Testis (tissue), 3 donors: ENCODE data around the gene DNAAF3. TPM values are rescaled to one million over a fixed set of nuclear protein-coding genes. Genes with fewer than 3 reads are reported as not detected.
A peak's percentile ranks its signal among the peaks of the same experiment; 100 is the strongest.
"Not testable (repeated sequence)": the region's sequence is repeated elsewhere in the genome, so short reads cannot be mapped to it uniquely, and the experiment has no call there.

ENCODE experiments used
- DNase-seq: peaks from one replicate; pipeline ENCODE4 v3.0.0-alpha.2; 2019
- H3K27ac ChIP-seq, 2 donors: fragments of 200-600 bp; sonication (generic); one replicate each; pipeline ENCODE4 v1.5.1; 2019
- H3K27me3 ChIP-seq: fragments of 200-600 bp; sonication (generic); one replicate; pipeline ENCODE4 v1.5.1; 2019
- H3K36me3 ChIP-seq: fragments of 200-600 bp; sonication (generic); one replicate; pipeline ENCODE4 v1.5.1; 2017; ENCODE audit warnings: low read depth; ENCODE audit errors: missing control alignments
- H3K4me1 ChIP-seq: fragments of 200-600 bp; sonication (generic); one replicate; pipeline ENCODE4 v1.5.1; 2019
- H3K4me3 ChIP-seq, 2 donors: fragments of 200-600 bp; sonication (generic); one replicate each; pipeline ENCODE4 v1.5.1; 2017 to 2019
- H3K9me3 ChIP-seq: fragments of 200-600 bp; sonication (generic); one replicate; pipeline ENCODE4 v1.5.1; 2017
- POLR2A ChIP-seq: fragments of 450-650 bp; IDR thresholded peaks from one replicate; pipeline ENCODE4 v1.6.1; 2017; ENCODE audit warnings: antibody characterized with exemption, mild to moderate bottlenecking, moderate library complexity
- WGBS, 2 donors: methylation state at CpG; one replicate each; pipeline ENCODE4 v1.1.5; 2018; 5-methylcytosine and 5-hydroxymethylcytosine counted together
- intact Hi-C: fragments of 100-400 bp; cut with DNase I; formaldehyde crosslinking; loops from one replicate; pipeline ENCODE4 v1.15.1; 2023; ENCODE audit warnings: low total_unique reads
- polyA plus RNA-seq: library from polyadenylated mRNA; stranded (reverse); fragments of 350-450 nt; fragmentation: Illumina TruSeq; extraction: RNeasy Lipid Tissue Mini Kit (QIAGEN cat#74804); gene quantifications from one replicate; pipeline ENCODE4 v1.2.3, GENCODE V29; 2014; ENCODE audit warnings: low read depth, low replicate concordance; ENCODE audit not compliant: insufficient read depth
- total RNA-seq, 2 donors: library from RNA; depleted of rRNA; stranded (reverse); fragments of >200 nt; gene quantifications; one replicate each; pipeline ENCODE4 v1.2.3, GENCODE V29; 2016
- TF ChIP-seq, protein P1 (sequence below), 3 experiments: fragments of 450-650 bp in 2 of 3; fragments of 200-600 bp in 1 of 3; sonication (generic) in 1 of 3; IDR thresholded peaks; one replicate each; pipeline ENCODE4 v1.5.1; 2016 to 2019; ENCODE audit warnings: antibody characterized with exemption in 3 of 3, mild to moderate bottlenecking in 2 of 3, moderate library complexity in 1 of 3

The DNAAF3 gene
- total and polyA plus RNA-seq, 3 donors from 2014 or later: 69.9 to 173 (median 102) TPM

DNA sequence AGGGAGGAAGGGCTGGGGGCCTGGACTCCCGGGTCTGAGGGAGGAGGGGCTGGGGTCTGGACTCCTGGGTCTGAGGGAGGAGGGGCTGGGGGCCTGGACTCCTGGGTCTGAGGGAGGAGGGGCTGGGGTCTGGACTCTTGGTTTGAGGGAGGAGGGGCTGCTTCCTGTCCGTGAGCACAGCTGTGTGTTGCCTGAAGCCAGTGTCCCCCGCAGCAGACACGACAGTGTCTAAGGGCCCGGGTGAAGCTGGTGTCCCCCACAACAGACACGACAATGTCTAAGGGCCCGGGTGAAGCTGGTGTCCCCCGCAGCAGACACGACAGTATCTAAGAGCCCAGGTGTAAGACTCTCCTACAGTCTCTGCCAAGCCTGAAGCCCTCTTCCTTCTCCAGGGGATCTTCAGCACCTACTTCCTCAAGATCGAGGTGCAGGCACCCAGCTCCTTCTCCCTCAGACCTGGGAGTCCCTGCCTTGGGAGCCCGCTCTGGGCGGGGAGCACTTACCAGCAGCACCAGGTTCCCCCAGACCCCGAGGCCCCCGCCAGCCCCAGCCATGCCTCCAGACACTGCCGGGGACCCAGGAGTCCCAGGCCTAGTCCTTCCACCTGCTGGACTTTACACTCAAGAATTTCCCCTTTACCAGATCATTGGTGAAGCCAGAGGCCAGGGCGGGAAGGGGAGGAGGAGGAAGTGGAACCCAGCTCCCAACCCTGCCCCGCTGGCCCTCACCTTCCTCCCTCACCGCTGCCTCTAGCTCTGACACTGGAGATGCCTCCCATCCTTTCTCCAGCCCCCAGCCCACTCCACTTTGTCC is 42.7 kb upstream of the DNAAF3 start, which contains the start of gene PTPRH:
PTPRH (minus strand) TSS at position 622 of the 813 bp plus-strand sequence; CDS start at position 554, 68 bp downstream.
- no peaks in the 10 kb centered on the region for H3K27me3 ChIP-seq
- intact Hi-C loops: no loop called here
- no peak within 1 kb of the TSS for H3K4me3 ChIP-seq
- H3K36me3 ChIP-seq: no peaks in the 10 kb centered on the region
- peaks cover 5% of the 10 kb centered on the region for H3K4me1 ChIP-seq
- TF ChIP-seq POLR2A: no peak
- TF ChIP-seq, protein P1, sequence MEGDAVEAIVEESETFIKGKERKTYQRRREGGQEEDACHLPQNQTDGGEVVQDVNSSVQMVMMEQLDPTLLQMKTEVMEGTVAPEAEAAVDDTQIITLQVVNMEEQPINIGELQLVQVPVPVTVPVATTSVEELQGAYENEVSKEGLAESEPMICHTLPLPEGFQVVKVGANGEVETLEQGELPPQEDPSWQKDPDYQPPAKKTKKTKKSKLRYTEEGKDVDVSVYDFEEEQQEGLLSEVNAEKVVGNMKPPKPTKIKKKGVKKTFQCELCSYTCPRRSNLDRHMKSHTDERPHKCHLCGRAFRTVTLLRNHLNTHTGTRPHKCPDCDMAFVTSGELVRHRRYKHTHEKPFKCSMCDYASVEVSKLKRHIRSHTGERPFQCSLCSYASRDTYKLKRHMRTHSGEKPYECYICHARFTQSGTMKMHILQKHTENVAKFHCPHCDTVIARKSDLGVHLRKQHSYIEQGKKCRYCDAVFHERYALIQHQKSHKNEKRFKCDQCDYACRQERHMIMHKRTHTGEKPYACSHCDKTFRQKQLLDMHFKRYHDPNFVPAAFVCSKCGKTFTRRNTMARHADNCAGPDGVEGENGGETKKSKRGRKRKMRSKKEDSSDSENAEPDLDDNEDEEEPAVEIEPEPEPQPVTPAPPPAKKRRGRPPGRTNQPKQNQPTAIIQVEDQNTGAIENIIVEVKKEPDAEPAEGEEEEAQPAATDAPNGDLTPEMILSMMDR (IDR thresholded peaks at IDR 0.05): no peak
- WGBS, 2 donors: 45 to 61% methylated on average over 11 to 17 of the region's 18 CpGs
- no peaks in the 10 kb centered on the region for H3K9me3 ChIP-seq
- H3K27ac ChIP-seq: no peak within 1 kb of the TSS
- DNase-seq: no peak

DNA sequence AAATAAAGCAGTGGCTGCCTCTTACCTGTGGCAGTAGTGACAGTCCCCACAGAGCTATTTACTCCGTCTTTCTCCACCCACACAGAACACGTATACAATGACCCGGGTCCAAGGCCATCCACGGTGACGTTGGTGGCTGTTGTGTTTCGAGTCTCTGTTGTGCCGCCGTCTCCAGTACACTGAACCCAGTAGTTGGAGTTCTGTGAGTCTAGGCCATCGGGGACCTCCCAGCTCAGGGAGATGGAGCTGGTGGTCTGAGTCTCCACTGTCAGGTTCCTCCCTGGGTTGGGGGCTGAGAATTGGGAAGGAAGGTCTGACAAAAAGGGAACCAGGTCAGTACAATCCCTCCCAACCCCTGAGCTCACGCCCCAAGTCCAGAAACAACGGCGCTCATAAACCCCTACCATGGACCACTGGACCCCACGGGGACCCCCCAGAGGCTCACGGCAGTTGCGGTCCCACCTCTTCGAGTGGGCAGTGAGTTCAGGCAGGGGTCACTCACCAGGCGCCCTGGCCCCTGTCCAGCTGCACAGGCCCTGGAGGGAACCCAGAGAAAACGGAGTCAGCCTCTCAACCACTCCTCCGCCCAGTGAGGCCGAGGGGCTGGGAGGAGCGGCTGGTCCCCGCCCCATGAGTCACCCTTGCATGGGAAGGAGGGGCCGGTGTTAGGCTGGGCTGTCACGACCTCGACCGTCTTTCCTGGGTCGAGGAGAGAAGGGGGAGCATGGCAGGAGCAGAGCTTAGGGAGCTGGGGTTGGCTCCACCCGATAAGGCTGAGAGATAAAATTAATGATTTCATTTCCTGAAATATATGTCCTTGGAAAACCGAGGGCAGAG is 40.5 kb upstream of the DNAAF3 start:
- peak; percentile 85 for DNase-seq
- Histone ChIP-seq H3K36me3 (no peaks in the 10 kb centered on the region), H3K4me3 (no peak overlapping the region), H3K9me3 (no peaks in the 10 kb centered on the region), H3K4me1 (peaks cover 5% of the 10 kb centered on the region), H3K27ac (no peak overlapping the region), H3K27me3 (no peaks in the 10 kb centered on the region)
- intact Hi-C loops: no loop called here
- WGBS, 2 donors: 23 to 48% methylated on average over 15 to 29 of the region's 29 CpGs
- TF ChIP-seq, protein P1 (IDR thresholded peaks at IDR 0.05): no peak
- no peak for TF ChIP-seq POLR2A

DNA sequence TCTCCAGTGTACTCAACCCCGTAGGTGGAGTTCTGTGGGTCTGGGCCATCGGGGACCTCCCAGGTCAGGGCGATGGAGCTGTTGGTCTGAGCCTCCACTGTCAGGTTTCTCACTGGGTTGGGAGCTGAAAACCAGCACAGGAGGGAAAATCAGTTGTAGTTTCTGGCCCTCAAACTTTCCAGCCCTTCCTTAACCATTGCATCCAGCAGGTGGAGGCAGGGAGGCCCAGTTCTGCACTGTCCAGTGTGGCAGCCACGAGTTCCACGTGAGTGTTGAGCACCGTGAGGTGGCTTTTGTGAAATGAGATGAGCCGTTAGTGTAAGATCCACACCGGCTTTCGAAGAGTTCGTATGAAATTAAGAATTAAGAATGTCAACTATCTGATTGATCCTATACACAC is 35.8 kb upstream of the DNAAF3 start:
- intact Hi-C loops, H3K9me3 ChIP-seq, H3K36me3 ChIP-seq, H3K27me3 ChIP-seq, H3K4me1 ChIP-seq, H3K27ac ChIP-seq, DNase-seq, H3K4me3 ChIP-seq: not testable (repeated sequence)
- 72 to 78% methylated on average over 10 of the region's 10 CpGs for WGBS, 2 donors

DNA sequence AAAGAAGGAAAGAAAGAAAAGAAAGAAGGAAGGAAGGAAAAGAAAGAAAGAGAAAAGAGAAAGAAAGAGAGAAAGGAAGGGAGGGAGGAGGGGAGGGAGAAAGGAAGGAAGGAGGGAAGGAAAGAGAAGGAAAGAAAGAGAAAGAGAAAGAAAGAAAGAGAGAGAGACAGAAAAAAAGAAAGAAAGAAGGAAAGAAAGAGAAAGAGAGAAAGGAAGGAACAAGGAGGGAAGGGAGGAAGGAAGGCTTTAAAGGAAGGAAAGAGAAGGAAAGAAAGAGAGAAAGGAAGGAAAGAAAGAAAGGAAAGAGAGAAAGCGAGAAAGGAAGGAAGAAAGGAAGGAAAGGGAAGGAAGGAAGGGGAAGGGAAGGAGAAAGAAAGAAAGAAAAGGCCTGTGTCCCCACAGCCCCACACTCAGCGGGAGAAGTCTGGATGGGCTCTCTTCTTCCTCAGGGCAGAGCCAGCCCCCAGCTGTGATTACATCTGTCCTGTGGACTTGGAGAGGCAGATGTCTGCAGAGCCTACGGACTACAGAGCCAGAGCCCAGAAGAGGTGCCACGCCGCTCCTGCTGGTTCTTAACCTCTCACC is 33.3 kb upstream of the DNAAF3 start:
- H3K9me3 ChIP-seq: no peaks in the 10 kb centered on the region
- DNase-seq: no peak
- no peak overlapping the region for H3K27ac ChIP-seq
- intact Hi-C loops: no loop called here
- 74 to 79% methylated on average over 5 of the region's 5 CpGs for WGBS, 2 donors
- no peak overlapping the region for H3K4me3 ChIP-seq
- no peaks in the 10 kb centered on the region for H3K4me1 ChIP-seq
- no peaks in the 10 kb centered on the region for H3K36me3 ChIP-seq
- TF ChIP-seq, protein P1 (IDR thresholded peaks at IDR 0.05): no peak
- TF ChIP-seq POLR2A: no peak
- no peaks in the 10 kb centered on the region for H3K27me3 ChIP-seq

DNA sequence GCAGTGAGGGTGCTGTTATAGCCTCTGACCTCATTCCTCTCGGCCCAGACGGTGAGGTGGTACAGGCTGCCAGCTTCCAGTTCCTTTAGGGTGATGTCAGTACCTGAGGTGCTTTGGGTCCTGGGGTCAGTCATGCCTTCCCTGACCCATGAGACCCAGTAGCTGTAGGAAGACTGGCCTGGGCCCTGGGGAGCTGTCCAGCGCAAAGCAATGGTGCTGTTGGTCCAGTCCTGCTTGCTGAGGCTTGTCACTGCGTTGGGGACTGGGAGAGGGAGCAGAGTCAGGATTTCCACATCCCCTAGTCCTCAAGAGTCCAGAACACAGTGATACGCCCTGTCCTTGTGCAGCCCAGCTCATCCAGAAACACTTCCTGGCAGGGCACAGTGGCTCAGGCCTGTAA is 32.2 kb upstream of the DNAAF3 start:
- DNase-seq: no peak
- Histone ChIP-seq H3K4me1 (no peaks in the 10 kb centered on the region), H3K9me3 (no peaks in the 10 kb centered on the region), H3K36me3 (no peaks in the 10 kb centered on the region), H3K27ac (no peak overlapping the region), H3K4me3 (no peak overlapping the region), H3K27me3 (no peaks in the 10 kb centered on the region)
- 64 to 92% methylated on average over 2 to 5 of the region's 5 CpGs for WGBS, 2 donors
- intact Hi-C loops: no loop called here
- TF ChIP-seq, protein P1 (IDR thresholded peaks at IDR 0.05): no peak
- no peak for TF ChIP-seq POLR2A
